ENCODE data around the gene WBP1L.

Gene WBP1L

DNA sequence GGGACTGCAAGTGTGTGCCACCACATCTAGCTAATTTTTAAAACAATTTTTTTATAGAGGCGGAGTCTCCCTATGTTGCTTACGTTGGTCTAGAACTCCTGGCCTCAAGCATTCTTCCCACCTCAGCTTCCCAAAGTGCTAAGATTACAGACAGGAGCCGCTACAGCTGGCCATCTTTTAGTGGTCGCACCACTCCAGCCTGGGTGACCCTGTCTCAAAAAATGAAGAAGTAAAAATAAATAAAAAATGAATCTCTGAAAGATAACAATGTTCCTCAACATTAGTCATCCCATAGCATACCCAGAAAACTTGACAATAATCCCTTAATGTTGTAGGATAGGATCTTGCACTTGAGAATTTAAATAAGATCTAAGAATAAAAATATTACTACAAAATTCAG is 18.2 kb downstream of the WBP1L start:
- no peak for DNase-seq

GRCh38 chr10:102762401-102763015 is 18.8 kb downstream of the WBP1L start:
- no peak for DNase-seq

GRCh38 chr10:102763037-102763607 is 19.4 kb downstream of the WBP1L start:
- no peak for DNase-seq

DNA sequence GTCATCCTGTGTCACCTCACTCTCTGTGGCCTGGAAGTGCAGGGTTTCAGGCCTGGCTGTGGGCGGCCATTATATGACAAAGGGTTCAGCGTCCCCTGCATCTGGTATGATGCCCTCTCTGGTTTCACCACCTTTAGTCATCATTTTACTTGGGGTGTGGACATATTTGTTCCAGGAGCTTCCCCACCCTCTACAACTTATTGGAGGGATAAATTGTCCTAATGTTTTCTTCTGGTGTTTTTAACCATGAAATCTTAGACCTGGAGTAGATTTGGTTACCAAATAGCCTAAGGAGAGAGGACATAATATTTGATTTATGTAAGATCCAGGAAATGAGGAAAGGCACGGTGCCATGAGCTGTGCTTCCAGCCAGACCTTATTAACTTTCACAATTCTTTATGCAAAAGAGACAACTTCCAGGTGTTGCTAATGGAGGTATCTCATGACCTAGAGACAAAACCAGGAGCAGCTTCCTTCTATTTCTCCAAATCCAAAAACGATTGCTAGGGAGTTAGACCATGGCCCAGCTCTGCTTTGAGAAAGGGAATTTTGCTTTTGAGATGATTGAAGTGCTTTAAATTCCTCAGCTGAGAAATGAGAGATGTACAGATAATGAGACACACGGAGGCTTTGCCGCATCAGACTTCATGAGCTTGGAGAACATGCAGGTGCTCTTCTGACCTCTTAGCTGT is 20.9 kb downstream of the WBP1L start:
- no peak for DNase-seq

DNA sequence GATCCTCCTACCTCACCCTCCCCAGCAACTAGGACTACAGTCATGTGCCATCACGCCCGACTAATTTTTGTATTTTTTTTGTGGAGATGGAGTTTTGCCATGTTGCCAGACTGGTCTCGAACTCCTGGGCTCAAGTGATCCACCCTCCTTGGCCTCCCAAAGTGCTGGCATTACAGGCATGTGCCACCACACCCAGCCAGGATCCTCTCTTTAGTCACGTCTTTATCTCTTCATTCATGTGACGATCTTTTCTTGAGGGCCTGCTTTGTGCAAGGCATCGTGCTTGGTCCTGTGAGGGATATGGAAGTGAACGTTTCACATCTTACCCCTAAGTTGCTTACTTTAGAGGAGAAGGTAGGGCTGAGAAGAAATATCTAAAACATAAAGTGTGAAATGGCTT is 21.6 kb downstream of the WBP1L start:
- no peak for DNase-seq

- DNase-seq: no peak
These were observed 23.8 kb downstream of the WBP1L start for GRCh38 chr10:102767428-102768160.

GRCh38 chr10:102769375-102770107 is 25.8 kb downstream of the WBP1L start:
- no peak for DNase-seq

- no peak for DNase-seq
These were observed 26.3 kb downstream of the WBP1L start for GRCh38 chr10:102770108-102770482.

- no peak for DNase-seq
These were observed 27.0 kb downstream of the WBP1L start for GRCh38 chr10:102770792-102771191.

- DNase-seq: no peak
These were observed 29.6 kb downstream of the WBP1L start for GRCh38 chr10:102773320-102773719.

DNA sequence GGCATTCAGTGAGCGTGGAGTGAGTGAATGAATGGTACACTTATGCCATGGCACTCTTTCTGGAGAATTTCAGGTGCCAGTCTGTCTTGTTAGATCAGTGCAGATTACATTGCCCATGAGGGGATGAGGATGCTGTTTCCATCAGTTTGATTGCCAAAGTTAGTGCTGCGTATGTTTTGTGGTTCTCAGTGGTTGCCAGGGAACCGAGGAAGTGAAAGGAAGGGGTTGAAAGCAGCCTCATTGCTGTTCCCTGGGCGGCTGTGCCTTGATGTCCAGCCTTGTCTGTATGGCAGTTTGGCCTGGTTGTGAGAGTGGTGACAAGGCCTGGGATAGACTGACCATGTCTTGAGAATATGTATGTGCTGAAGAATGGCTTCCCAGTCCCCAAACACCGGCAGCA is 30.2 kb downstream of the WBP1L start:
- no peak for DNase-seq

DNA sequence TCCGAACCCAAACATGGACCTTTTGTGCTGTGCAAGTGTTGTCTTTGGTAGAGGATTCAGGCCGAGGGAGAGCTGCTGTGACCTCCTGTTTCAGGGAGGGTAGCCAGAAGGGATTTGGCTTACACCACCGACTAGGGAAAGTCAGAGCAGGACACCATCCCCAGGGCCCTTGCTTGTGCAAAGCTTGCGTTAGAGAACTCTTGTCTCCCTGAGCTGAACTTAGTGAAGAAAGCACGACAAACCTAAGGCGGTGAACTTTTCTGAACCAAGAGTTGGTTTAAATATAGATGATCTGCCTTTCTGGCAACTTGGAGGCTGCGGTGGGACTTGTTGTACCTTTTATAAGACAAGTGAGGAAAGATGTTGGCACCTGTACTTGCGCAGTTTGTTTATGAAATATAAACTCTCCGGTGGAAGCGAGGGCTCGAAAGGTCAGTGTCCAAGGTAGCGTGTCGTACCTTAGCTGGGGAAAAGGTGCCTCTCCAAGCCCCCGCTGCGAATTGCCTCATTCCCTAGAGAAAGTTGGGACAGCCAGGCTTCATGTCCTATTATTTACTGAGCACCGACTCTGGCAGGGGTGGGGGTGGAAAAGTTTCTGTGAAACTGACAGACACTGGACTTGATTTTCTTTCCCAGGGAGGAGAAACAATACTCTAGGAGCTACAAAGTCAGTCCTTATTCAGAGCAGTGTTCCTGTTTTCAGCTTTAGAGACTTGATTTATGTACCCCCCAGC is 31.6 kb downstream of the WBP1L start:
- DNase-seq: no peak

GRCh38 chr10:102775935-102776669 is 32.4 kb downstream of the WBP1L start:
- no peak for DNase-seq

DNA sequence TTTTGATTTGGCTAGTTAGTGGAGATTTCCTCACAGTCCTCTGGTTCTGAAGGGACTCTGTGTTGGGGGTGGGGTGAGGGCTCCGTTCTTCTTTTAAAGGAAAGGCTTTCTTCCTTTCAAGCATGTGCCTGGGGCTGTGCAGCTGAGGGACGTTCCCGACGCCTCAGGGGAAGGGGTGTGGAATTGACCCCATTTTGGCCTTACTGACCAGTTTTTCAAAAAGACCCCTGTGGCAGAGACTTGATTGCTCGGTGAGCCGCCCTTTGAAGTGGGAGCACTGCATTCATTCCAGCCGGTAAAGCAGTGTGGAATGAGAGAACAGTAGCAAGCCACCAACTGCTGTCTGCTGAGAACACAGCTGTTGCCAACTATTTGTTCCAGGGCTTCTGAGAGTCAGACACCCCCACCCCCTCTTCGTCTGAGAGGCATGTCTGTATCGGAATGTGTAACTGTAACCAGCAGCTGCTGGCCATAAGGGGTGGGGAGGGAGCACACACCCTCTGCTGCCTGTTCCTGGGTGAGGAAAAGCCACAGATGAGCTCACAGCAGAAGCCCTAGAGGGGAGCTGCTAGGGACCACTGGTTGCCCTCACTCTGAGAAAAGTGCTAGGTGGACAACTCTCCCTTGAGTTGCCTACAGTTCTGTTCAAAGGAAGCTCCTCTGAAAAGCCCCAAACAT is 33.2 kb downstream of the WBP1L start:
- no peak for DNase-seq

- DNase-seq: no peak
These were observed 34.1 kb downstream of the WBP1L start for GRCh38 chr10:102777711-102778453.

GRCh38 chr10:102778781-102779180 is 35.0 kb downstream of the WBP1L start:
- no peak for DNase-seq

- DNase-seq: no peak
These were observed 36.2 kb downstream of the WBP1L start for GRCh38 chr10:102779680-102780526.

DNA sequence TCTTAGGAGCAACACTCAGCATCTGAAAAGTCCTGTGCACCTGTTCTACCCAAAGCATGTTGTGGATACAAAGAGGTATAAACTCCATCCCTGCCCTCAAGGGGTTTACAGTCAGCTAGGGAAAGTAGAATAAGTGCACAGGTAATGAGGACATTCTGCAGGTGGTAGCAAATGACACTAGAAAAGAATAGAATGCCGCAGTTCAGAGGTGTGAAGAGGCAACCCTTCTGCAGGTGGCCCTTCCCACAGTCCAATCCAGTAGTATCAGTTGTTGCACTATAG is 36.7 kb downstream of the WBP1L start:
- no peak for DNase-seq

GRCh38 chr10:102781090-102781920 is 37.6 kb downstream of the WBP1L start:
- DNase-seq: no peak

Data from NCI-H2029 treated with DMSO at 0.1 percent for 48 hours (cell line).